HG03066 (cell line): Measurements from ENCODE around the gene RTN4R.
"Not testable (repeated sequence)": the region's sequence is repeated elsewhere in the genome, so short reads cannot be mapped to it uniquely, and the experiment has no call there.

Experiments
- ATAC-seq: cut with Tn5 transposase; IDR thresholded peaks from one replicate; pipeline ENCODE4 v1.9.1; 2021; ENCODE audit warnings: low read depth; ENCODE audit not compliant: unreplicated experiment

The RTN4R gene

GRCh38 chr22:20305894-20306645 lies 38.0 kb upstream of the RTN4R start:
- ATAC-seq = no peak

- not testable (repeated sequence) for ATAC-seq
Observed at GRCh38 chr22:20305230-20305893, 37.2 kb upstream of the RTN4R start.

GRCh38 chr22:20304646-20305045 lies 36.5 kb upstream of the RTN4R start:
- ATAC-seq = no peak

- ATAC-seq = not testable (repeated sequence)
Observed at GRCh38 chr22:20303229-20303534, 35.1 kb upstream of the RTN4R start.

GRCh38 chr22:20302438-20303228 lies 34.5 kb upstream of the RTN4R start:
- no peak for ATAC-seq

- ATAC-seq = no peak
Observed at GRCh38 chr22:20299746-20300136, 31.6 kb upstream of the RTN4R start.

GRCh38 chr22:20298803-20299745 lies 31.0 kb upstream of the RTN4R start:
- no peak for ATAC-seq

GRCh38 chr22:20298110-20298802 lies 30.1 kb upstream of the RTN4R start:
- ATAC-seq = no peak

GRCh38 chr22:20297414-20298109 lies 29.4 kb upstream of the RTN4R start:
- no peak for ATAC-seq

GRCh38 chr22:20296598-20296997 lies 28.5 kb upstream of the RTN4R start:
- no peak for ATAC-seq

- ATAC-seq = no peak
Observed at GRCh38 chr22:20295262-20296064, 27.3 kb upstream of the RTN4R start.

- ATAC-seq = no peak
Observed at GRCh38 chr22:20292673-20293232, 24.6 kb upstream of the RTN4R start.

GRCh38 chr22:20292108-20292507 lies 24.0 kb upstream of the RTN4R start:
- no peak for ATAC-seq

- no peak for ATAC-seq
Observed at GRCh38 chr22:20291604-20292063, 23.5 kb upstream of the RTN4R start.

- no peak for ATAC-seq
Observed at GRCh38 chr22:20291249-20291586, 23.1 kb upstream of the RTN4R start.

GRCh38 chr22:20290578-20291248 lies 22.6 kb upstream of the RTN4R start:
- ATAC-seq = no peak

GRCh38 chr22:20290045-20290392 lies 21.9 kb upstream of the RTN4R start:
- ATAC-seq = no peak
